Kidney (tissue), 14 donors: Measurements from ENCODE around the gene NRAS. TPM values are rescaled to one million over a fixed set of nuclear protein-coding genes. Genes with fewer than 3 reads are reported as not detected.

Experiments
- DNase-seq, 5 donors: peaks; one replicate each; pipeline ENCODE4 v3.0.0-alpha.2; 2013 to 2020
- FAIRE-seq: peaks from 2 replicates; lab custom pipeline; 2012; peaks lifted over from hg19 to GRCh38; lab: Jason Lieb, UNC
- H3K27ac ChIP-seq, 2 donors: one replicate each; pipeline ENCODE4 v1.7.0; 2013; ENCODE audit warnings: low read depth in 2 of 2, low read length in 2 of 2, inconsistent platforms in 1 of 2
- H3K27me3 ChIP-seq: one replicate; pipeline ENCODE4 v1.7.1; 2013; ENCODE audit warnings: low read length, inconsistent platforms; ENCODE audit not compliant: control insufficient read depth, insufficient read depth
- H3K36me3 ChIP-seq, 3 donors: one replicate each; pipeline versions ENCODE4 v1.7.0 to v1.7.1; 2013; ENCODE audit warnings: low read length in 3 of 3, control low read depth in 1 of 3, inconsistent platforms in 1 of 3; ENCODE audit not compliant: insufficient read depth in 3 of 3, control insufficient read depth in 2 of 3
- H3K4me1 ChIP-seq, 3 donors: one replicate each; pipeline versions ENCODE4 v1.7.0 to v1.7.1; 2013; ENCODE audit warnings: low read length in 3 of 3, inconsistent platforms in 1 of 3, low read depth in 1 of 3; ENCODE audit not compliant: control insufficient read depth in 2 of 3, insufficient read depth in 2 of 3
- H3K4me3 ChIP-seq, 3 donors: one replicate each; pipeline versions ENCODE4 v1.7.0 to v1.8.1; 2013; ENCODE audit warnings: low read length in 3 of 3, control low read depth in 1 of 3, inconsistent platforms in 1 of 3
- H3K9ac ChIP-seq, 3 donors: one replicate each; pipeline versions ENCODE4 v1.7.0 to v1.7.1; 2013; ENCODE audit warnings: low read length in 3 of 3, control low read depth in 1 of 3, inconsistent platforms in 1 of 3
- H3K9me3 ChIP-seq, 3 donors: one replicate each; pipeline versions ENCODE4 v1.7.0 to v1.7.1; 2013; ENCODE audit warnings: low read length in 3 of 3, control low read depth in 1 of 3, inconsistent platforms in 1 of 3; ENCODE audit not compliant: control insufficient read depth in 2 of 3, insufficient read depth in 1 of 3
- intact Hi-C: fragments of 100-400 bp; cut with DNase I; formaldehyde crosslinking; loops from one replicate; pipeline ENCODE4 v1.11.1; 2022
- polyA plus RNA-seq: library from polyadenylated mRNA; stranded (reverse); fragments of 350-450 nt; fragmentation: Illumina TruSeq; extraction: RNeasy Lipid Tissue Mini Kit (QIAGEN cat#74804); gene quantifications from one replicate; pipeline ENCODE4 v1.2.3, GENCODE V29; 2014; ENCODE audit warnings: low read depth, low replicate concordance; ENCODE audit not compliant: insufficient read depth
- total RNA-seq: library from RNA; stranded (reverse); fragmentation: NEBNext Ultra II Directional; extraction: Animal tissue kit (Norgen Biotek cat#: 25700); gene quantifications from one replicate; pipeline ENCODE4 v1.2.1, GENCODE V29; 2021
- TF ChIP-seq, protein P1 (sequence below): IDR thresholded peaks from 3 replicates; pipeline ENCODE4 v1.5.1; 2012; ENCODE audit warnings: mild to moderate bottlenecking, moderate library complexity, borderline replicate concordance; ENCODE audit not compliant: insufficient read depth; ENCODE audit errors: extremely low read depth
- donor health status: control.
- donor health status: control.
- donor health status: control.
- donor health status: control.
- donor health status: control.
- donor health status: DM: yes; HTN: yes; CAD: no.
- donor health status: Normal renal cell carcinoma (clear cell type).

Gene NRAS
- total and polyA plus RNA-seq, 2 donors from 2014 or later: 13.3 to 35.2 TPM

DNA sequence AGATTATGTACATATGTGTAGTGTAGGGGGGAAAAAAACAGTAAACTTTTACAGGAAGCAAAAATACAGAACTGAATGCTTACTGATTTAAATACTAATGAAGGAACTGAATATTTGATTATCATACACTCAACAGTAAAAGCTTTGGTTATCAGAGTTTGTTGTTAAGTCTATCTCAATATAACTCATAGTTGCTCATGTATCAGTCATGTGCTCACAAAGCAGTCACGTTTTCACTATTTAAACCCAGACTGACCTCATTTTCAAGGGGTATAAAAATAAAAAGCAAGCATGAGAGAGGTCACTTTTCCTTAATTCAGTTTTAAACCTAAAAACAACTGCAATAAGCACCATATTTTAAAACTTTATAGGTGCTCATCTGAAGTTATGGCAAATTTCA lies 6.9 kb upstream of the NRAS start:
- Histone ChIP-seq H3K9ac (no peak overlapping the region), H3K4me1 (no peaks in the 10 kb centered on the region), H3K27ac (no peak overlapping the region), H3K4me3 (no peak overlapping the region), H3K36me3 (peaks cover 23 to 72% (median 63%) of the 10 kb centered on the region in 3 donors), H3K9me3 (no peaks in the 10 kb centered on the region), H3K27me3 (no peaks in the 10 kb centered on the region)
- intact Hi-C loops: no loop called here
- FAIRE-seq (no peak), DNase-seq (no peak)
- TF ChIP-seq, protein P1, sequence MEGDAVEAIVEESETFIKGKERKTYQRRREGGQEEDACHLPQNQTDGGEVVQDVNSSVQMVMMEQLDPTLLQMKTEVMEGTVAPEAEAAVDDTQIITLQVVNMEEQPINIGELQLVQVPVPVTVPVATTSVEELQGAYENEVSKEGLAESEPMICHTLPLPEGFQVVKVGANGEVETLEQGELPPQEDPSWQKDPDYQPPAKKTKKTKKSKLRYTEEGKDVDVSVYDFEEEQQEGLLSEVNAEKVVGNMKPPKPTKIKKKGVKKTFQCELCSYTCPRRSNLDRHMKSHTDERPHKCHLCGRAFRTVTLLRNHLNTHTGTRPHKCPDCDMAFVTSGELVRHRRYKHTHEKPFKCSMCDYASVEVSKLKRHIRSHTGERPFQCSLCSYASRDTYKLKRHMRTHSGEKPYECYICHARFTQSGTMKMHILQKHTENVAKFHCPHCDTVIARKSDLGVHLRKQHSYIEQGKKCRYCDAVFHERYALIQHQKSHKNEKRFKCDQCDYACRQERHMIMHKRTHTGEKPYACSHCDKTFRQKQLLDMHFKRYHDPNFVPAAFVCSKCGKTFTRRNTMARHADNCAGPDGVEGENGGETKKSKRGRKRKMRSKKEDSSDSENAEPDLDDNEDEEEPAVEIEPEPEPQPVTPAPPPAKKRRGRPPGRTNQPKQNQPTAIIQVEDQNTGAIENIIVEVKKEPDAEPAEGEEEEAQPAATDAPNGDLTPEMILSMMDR: no peak

- no peak overlapping the region for H3K4me3 ChIP-seq
- no peak overlapping the region for H3K27ac ChIP-seq
- no peak for FAIRE-seq
- intact Hi-C loops: no loop called here
- H3K4me1 ChIP-seq: peaks cover 0 to 4% (median 0%) of the 10 kb centered on the region in 3 donors
- H3K27me3 ChIP-seq: no peaks in the 10 kb centered on the region
- no peaks in the 10 kb centered on the region for H3K9me3 ChIP-seq
- H3K36me3 ChIP-seq: peaks cover 16 to 69% (median 55%) of the 10 kb centered on the region in 3 donors
- DNase-seq: no peak
- H3K9ac ChIP-seq: no peak overlapping the region
- TF ChIP-seq, protein P1: no peak
Measured at GRCh38 chr1:114720492-114720891, 3.9 kb upstream of the NRAS start.

DNA sequence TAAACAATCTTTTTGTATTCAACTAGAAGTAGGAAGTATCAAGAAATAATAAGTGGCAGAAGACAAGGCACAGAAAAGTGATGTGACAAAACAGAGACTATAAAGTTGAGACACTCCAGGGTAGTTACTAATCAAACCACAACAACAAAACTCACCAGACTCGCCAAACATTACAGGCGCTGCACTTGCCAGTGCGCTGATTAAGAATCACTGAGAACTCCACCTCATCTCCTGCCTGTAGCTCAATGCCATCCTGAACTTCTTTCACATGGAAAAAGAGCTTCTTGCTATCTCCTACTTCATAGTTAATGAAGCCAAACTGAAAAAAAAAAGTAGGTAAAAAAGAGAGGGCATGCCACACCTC lies 2.8 kb upstream of the NRAS start:
- Histone ChIP-seq H3K36me3 (peaks cover 12 to 58% (median 49%) of the 10 kb centered on the region in 3 donors), H3K27me3 (no peaks in the 10 kb centered on the region), H3K4me3 (no peak overlapping the region), H3K9me3 (no peaks in the 10 kb centered on the region), H3K4me1 (peaks cover 0 to 6% (median 0%) of the 10 kb centered on the region in 3 donors), H3K27ac (no peak overlapping the region), H3K9ac (no peak overlapping the region)
- TF ChIP-seq, protein P1: no peak
- DNase-seq (no peak), FAIRE-seq (no peak)
- intact Hi-C loops: no loop called here
